BJ (cell line): ENCODE data around the gene SPPL2C. TPM values are rescaled to one million over a fixed set of nuclear protein-coding genes. Genes with fewer than 3 reads are reported as not detected.

ENCODE experiments used
- CTCF ChIA-PET: fragments of 350-600 bp; formaldehyde crosslinking; extraction: SDS; loops from one replicate; lab custom pipeline; 2021; ENCODE audit warnings: antibody characterized with exemption, inconsistent platforms; lab: Yijun Ruan, JAX
- POLR2A ChIA-PET: fragments of 300-600 bp; sonication (Branson Sonifier 250); formaldehyde crosslinking; extraction: SDS; loops from one replicate; lab custom pipeline; 2021; ENCODE audit warnings: antibody characterized with exemption; lab: Charles Lee
- DNase-seq: peaks from one replicate; pipeline ENCODE4 v3.0.0-alpha.2; 2011; ENCODE audit warnings: low read depth
- H3K27me3 ChIP-seq: 2 replicates; pipeline ENCODE4 v1.6.0; 2011; ENCODE audit warnings: low read length; ENCODE audit not compliant: control insufficient read depth, insufficient read depth
- H3K36me3 ChIP-seq: 2 replicates; pipeline ENCODE4 v1.5.1; 2011; ENCODE audit warnings: low read length; ENCODE audit not compliant: control insufficient read depth, insufficient read depth
- H3K4me3 ChIP-seq: 2 replicates; pipeline ENCODE4 v1.5.1; 2011; ENCODE audit warnings: low read depth, mild to moderate bottlenecking, control low read depth, low read length
- CTCF ChIP-seq: IDR thresholded peaks from 2 replicates; pipeline ENCODE4 v1.5.1; 2011; ENCODE audit warnings: low read depth, mild to moderate bottlenecking, control low read depth, inconsistent platforms, low read length, moderate library complexity; ENCODE audit not compliant: insufficient read depth
- polyA plus RNA-seq: library from polyadenylated mRNA; depleted of rRNA; stranded (reverse); fragments of >200 nt; gene quantifications from 2 replicates; pipeline ENCODE4 v1.2.3, GENCODE V29; 2011

The SPPL2C gene
- polyA plus RNA-seq, 1 experiment: not detected

- ChIA-PET CTCF (interaction anchor here (4.7 kb wide), 1 partner anchor 13 kb away, joined by 27 read pairs; no protein-coding TSS in a partner anchor), POLR2A (no interaction called here)
- TF ChIP-seq CTCF: no peak
- H3K27me3 ChIP-seq: peaks cover 6% of the 10 kb centered on the region; the same call in 1 of the 2 replicates
- no peak for DNase-seq
- no peaks in the 10 kb centered on the region for H3K36me3 ChIP-seq
- no peak overlapping the region for H3K4me3 ChIP-seq
Measured at GRCh38 chr17:45818041-45818440, 26.6 kb upstream of the SPPL2C start.

- POLR2A ChIA-PET: no interaction called here
Measured at GRCh38 chr17:45818699-45819098, 26.0 kb upstream of the SPPL2C start.

GRCh38 chr17:45819632-45820031 is 25.0 kb upstream of the SPPL2C start:
- Histone ChIP-seq H3K36me3 (no peaks in the 10 kb centered on the region), H3K27me3 (peaks cover 4% of the 10 kb centered on the region; the same call in 1 of the 2 replicates), H3K4me3 (no peak overlapping the region)
- CTCF ChIA-PET: interaction anchor here (0.8 to 4.7 kb wide), 4 partner anchors 8 to 47 kb away, joined by 3 to 27 read pairs (median 6); no protein-coding TSS in a partner anchor
- TF ChIP-seq CTCF: no peak
- POLR2A ChIA-PET: no interaction called here
- no peak for DNase-seq

More at GRCh38 chr17:45818699-45819098, 26.0 kb upstream of the SPPL2C start:
- DNase-seq: no peak
- Histone ChIP-seq H3K27me3 (peaks cover 5% of the 10 kb centered on the region; the same call in 1 of the 2 replicates), H3K36me3 (no peaks in the 10 kb centered on the region), H3K4me3 (no peak overlapping the region)
- CTCF ChIA-PET: interaction anchor here (0.8 to 4.7 kb wide), 2 partner anchors 12 to 46 kb away, joined by 3 to 27 read pairs; no protein-coding TSS in a partner anchor
- no peak for TF ChIP-seq CTCF

- TF ChIP-seq CTCF: no peak
- DNase-seq: no peak
Measured at GRCh38 chr17:45820052-45820780, 24.5 kb upstream of the SPPL2C start.

GRCh38 chr17:45821147-45821546 is 23.5 kb upstream of the SPPL2C start:
- no peak for DNase-seq
- POLR2A ChIA-PET: no interaction called here
- TF ChIP-seq CTCF: no peak
- H3K36me3 ChIP-seq: no peaks in the 10 kb centered on the region
- CTCF ChIA-PET: interaction anchor here (0.7 to 1.8 kb wide), 4 partner anchors 9 to 181 kb away, joined by 3 to 6 read pairs (median 4); no protein-coding TSS in a partner anchor
- H3K4me3 ChIP-seq: no peak overlapping the region
- peaks cover 4% of the 10 kb centered on the region; the same call in 1 of the 2 replicates for H3K27me3 ChIP-seq

More at GRCh38 chr17:45820052-45820780, 24.5 kb upstream of the SPPL2C start:
- ChIA-PET CTCF (interaction anchor here (1.4 to 4.7 kb wide), 3 partner anchors 8 to 32 kb away, joined by 5 to 27 read pairs (median 6); no protein-coding TSS in a partner anchor), POLR2A (no interaction called here)
- Histone ChIP-seq H3K36me3 (no peaks in the 10 kb centered on the region), H3K27me3 (peaks cover 4% of the 10 kb centered on the region; the same call in 1 of the 2 replicates), H3K4me3 (no peak overlapping the region)
